ENCODE results near the gene NAPB.

NAPB gene

DNA sequence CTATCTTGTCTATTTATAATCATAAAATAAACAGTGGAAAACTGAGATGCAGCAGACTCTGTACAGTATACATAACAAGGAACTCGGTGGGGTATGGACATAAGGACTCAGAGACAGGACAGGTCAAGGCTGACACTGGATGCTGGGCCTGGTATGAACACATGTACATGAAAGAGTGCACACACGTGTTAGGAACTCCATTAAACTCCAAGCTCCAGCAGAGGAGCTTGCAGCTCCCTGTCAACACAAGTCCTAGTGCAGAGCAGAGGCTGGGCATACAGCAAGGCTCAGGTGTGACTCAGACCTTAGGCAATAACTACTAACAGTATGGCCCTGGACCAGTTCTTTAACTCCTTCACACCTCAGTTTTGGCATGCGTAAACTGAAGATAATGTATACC is 17.1 kb downstream of the NAPB start:
- DNase-seq = no peak

GRCh38 chr20:23403751-23404150 is 17.5 kb downstream of the NAPB start:
- DNase-seq = no peak

DNA sequence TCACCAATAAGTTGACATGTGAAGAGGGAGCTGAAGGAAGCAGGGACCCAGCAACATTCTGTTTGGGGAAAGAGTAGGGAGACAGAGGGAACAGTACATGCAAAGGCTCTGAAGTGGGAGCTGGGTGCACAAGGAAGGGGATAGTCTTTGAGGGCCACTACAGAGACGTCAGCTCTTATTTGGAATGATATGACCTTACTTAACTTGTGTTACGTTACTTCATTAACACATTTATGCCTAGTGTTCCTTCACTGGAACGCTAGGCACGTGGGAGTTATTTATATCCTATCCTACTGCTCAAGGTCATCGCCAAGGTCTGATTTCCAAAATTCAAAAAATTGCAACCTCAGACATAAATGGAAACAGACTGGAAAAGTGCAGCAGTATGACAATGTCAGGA is 20.2 kb downstream of the NAPB start:
- no peak for DNase-seq

DNA sequence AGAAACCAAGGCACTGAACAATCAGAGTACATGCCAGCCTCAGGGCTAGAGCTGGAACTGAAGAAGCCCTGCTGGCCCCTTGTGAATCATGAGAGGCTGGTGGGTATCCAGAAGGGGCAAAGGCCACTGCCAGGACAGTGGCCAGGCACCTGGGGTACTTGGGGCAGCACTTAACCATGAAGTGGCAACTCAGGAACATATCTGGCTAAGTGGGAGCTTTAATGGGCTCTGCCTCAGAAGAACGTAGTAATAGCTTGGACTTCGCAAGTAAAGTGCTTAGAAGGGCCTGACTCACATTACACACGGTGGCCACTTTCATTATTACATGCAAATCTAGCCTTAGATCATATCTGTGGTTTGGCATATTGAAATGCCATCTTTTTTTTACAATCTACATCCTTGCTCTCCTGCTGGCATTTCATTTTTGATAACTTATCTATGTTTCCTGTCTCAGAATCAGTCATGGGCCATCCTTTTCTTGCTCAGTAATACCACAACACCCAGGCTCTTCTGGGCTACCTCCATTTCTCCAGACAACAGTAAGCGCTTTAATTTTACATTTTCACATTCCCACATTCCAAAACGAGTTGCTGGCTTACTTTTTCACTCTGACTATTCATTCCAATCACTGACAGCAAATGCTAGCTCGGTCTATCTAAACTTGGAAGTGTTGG is 21.6 kb downstream of the NAPB start:
- DNase-seq = peak; percentile 10

DNA sequence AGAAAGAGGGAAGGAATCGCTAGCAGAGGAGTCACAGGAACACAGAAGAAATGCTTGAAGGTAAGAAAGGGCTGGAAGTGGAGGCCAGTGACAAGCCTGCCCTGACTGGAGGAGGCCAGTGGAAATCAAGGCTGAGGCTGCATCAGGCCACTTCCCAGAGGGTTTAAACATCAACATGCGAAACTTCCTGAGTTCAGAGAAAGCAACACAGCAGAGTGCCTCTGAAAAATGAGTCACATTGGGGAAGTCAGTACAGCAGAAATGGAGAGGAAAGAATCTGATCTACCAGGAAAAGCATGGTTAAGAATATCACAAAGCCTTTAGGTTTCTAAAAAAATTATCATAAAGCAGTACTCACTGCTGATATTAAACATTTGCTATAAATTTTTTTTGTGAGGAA is 23.3 kb downstream of the NAPB start:
- no peak for DNase-seq

GRCh38 chr20:23396950-23397627 is 24.2 kb downstream of the NAPB start:
- DNase-seq = peak; percentile 29

DNA sequence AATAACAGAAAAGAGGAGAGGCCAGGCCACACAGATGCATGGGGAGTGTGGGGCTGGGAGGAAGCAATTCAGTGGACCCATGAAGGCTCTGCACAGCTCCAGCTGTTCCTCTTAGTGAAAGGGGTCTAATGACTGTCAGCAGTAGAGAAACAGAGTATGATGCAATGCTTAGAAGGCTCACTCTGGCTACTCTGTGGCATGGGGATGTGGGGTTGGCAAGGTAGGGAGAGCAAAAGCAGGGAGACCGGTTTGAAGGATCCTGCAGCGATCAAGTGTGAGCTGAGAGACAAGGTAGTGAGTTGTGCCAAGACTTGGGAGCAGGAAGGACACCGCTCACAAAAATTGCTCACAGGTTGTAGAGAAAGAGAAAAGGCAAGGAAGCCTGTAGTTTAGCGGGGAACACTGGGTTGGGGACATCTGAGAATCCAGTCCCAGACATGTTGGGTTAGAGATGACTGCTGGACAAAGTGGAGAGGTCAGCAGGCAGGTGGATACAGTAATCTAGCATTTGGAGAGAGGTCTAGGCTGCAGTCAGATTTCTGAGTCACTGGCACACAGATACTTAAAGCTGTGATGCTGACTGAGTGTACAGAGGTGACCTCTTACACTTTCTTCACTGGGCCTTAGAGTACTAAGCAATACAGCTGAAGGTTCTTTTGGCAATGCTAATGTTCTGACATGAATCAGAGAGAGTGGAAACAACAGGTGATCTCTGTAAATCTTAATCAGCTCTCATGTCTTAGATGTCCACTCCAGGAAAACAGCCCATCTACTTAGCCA is 27.1 kb downstream of the NAPB start:
- DNase-seq = no peak

GRCh38 chr20:23391707-23392310 is 29.5 kb downstream of the NAPB start:
- DNase-seq = no peak

- DNase-seq = no peak
Observed at GRCh38 chr20:23390091-23390774, 31.1 kb downstream of the NAPB start.

- DNase-seq = no peak
Observed at GRCh38 chr20:23387118-23387443, 34.2 kb downstream of the NAPB start.

GRCh38 chr20:23386304-23387117 is 34.8 kb downstream of the NAPB start:
- no peak for DNase-seq

DNA sequence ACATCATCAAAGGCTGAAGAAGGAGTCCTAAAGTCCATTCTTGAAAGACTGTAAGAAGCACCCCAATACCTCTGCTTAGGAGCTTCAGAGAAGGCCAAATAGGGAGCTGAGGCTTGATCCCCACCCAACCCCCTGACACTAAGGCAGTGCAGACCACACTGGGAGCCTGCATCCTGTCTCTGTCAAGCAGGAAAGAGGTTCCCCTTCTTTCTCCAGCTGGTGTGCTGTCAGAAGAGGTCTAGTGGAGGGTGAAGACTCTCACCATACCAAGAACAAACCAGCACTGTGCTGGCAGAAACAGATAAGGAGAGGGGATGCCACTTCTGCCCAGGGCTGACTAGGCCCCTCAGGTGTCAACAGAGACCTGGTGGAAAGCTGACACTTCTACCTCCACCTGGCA is 39.4 kb downstream of the NAPB start:
- no peak for DNase-seq

GRCh38 chr20:23379772-23380171 is 41.5 kb downstream of the NAPB start:
- no peak for DNase-seq

- DNase-seq = no peak
Observed at GRCh38 chr20:23375827-23376226, 45.5 kb downstream of the NAPB start.

GRCh38 chr20:23374441-23374840 is 46.8 kb downstream of the NAPB start:
- DNase-seq = no peak

DNA sequence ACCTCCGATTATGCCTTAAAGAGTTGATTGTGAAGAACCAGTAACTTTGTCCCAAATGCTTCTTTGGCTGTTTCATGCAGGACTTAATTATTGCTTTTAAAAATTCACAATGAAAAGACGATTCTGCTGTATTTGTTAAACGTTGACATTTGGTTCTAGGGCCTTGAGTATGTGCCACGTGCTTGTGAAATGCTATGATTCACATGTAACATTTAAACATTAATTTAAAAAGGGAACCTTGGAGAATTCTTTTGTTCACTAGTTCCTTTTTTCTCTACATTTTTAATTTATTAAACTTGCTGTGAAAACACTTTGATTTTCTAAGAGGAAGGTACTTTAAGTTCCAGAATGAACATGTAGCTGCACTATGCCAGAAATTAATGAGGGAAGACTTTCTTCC is 49.8 kb downstream of the NAPB start:
- DNase-seq = no peak

DNA sequence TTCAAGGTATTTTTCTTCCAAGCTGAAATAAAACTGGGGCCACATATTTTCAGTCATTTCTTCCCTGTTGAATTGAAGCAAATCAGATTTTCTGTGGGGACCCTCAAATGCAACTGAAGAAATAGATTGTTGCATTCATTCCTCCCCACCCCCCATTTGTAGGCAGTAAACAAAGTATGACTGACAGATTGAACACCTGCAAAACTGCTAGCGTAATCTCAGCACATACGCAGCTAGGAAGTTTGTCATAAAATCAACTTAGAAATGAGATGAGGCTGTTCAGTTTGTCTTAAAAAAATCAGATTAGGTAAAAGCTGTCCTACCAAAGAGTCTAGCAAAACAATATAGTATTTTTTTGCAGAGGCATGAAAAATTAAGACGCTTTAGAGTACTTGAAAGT is 50.4 kb downstream of the NAPB start:
- DNase-seq = no peak

GRCh38 chr20:23370274-23370673 is 51.0 kb downstream of the NAPB start:
- no peak for DNase-seq

- DNase-seq = no peak
Observed at GRCh38 chr20:23369072-23369823, 52.0 kb downstream of the NAPB start.

DNA sequence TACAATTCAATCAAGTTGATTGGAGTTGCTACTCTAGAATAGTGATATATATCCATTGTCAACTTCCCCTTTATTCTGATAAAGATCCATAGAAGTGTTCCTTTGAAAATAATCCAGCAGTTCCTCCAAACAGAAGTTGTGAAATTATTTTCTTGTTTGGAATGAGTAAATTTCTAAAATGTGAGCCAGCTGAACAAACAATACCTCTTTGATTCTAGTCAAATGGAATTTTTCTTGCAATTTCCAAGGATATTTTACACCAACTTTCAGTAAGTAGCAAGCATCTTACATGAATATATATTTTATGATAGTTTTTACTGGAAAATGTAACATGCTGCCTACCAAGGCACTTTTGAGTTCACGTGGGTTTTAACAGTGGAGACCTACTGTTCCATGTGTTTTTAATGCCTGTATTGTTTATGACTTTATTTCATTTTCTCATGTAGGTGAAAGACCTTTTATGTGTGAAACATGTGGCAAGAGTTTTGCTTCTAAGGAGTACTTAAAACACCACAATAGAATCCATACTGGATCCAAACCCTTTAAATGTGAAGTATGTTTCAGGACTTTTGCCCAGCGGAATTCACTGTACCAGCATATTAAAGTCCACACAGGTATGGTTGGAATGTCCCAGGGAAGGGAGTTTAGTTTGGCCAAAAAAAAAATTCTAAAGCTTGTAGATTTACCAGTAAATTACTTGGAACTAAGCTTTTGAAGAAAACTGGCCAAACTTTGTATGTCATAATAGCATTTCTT is 52.8 kb downstream of the NAPB start:
- DNase-seq = no peak

DNA sequence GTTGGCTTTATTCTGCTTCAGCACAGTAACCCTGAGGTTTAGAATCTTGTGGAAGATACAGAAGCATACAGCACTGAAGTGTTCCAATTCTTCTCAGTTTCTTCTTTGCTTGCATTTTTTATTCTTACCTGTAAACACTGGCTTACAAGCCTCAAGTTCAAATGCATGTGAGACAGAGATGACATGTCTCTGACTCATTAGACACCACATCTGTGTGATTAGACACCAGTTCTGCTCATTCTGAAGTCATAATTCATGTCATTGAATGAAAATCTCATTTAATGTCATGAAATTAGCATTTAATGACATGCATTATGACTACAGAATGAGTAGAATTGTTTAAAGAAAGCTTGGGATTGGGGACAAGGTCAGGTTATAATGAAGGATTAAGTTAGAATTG is 53.5 kb downstream of the NAPB start:
- DNase-seq = no peak
